ENCODE data around the gene TUSC2. TPM values are rescaled to one million over a fixed set of nuclear protein-coding genes. Genes with fewer than 3 reads are reported as not detected.
"Not testable (repeated sequence)": the region's sequence is repeated elsewhere in the genome, so short reads cannot be mapped to it uniquely, and the experiment has no call there.

Gene TUSC2
- total and polyA plus RNA-seq, 2 donors: 4.5 to 48.5 TPM

- Histone ChIP-seq H3K27ac (ENCODE audit: low read depth) (peak within 1 kb of the TSS; percentile 90), H3K4me3 (ENCODE audit: low read depth, low read length) (peak within 1 kb of the TSS; percentile 58), H3K36me3 (ENCODE audit: insufficient read depth) (no peaks in the 10 kb centered on the region), H3K4me1 (ENCODE audit: insufficient read depth) (peaks cover 3% of the 10 kb centered on the region)
- no peak for DNase-seq (ENCODE audit: extremely low spot score)
- WGBS: 32% methylated on average over 31 of the region's 31 CpGs
Observed at GRCh38 chr3:50322386-50323091, 5.5 kb downstream of the TUSC2 start, which contains the start of gene HYAL2. Gene HYAL2 (minus strand): TSS chr3:50322745. CDS start chr3:50320489, 2,256 bp downstream.

DNA sequence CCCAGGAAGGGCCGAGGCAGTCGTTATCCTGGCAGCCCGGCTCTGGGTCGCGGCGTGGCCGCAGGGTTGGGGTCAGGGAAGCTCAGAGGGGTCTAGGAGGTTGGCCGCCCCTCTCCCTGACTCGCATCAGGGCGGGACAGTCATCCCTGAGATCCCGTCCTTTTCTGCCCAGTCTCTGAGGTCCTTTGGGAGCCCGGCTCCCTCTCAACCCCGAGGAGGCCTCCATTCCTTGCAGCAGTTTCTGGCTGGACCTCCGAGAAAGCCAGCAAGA, 6.0 kb downstream of the TUSC2 start:
- Histone ChIP-seq H3K4me3 (ENCODE audit: low read depth, low read length) (peak overlapping the region; percentile 58), H3K36me3 (ENCODE audit: insufficient read depth) (no peaks in the 10 kb centered on the region), H3K4me1 (ENCODE audit: insufficient read depth) (no peaks in the 10 kb centered on the region), H3K27ac (ENCODE audit: low read depth) (peak overlapping the region; percentile 0)
- WGBS: 10% methylated on average over 14 of the region's 14 CpGs
- no peak for DNase-seq (ENCODE audit: extremely low spot score)

DNA sequence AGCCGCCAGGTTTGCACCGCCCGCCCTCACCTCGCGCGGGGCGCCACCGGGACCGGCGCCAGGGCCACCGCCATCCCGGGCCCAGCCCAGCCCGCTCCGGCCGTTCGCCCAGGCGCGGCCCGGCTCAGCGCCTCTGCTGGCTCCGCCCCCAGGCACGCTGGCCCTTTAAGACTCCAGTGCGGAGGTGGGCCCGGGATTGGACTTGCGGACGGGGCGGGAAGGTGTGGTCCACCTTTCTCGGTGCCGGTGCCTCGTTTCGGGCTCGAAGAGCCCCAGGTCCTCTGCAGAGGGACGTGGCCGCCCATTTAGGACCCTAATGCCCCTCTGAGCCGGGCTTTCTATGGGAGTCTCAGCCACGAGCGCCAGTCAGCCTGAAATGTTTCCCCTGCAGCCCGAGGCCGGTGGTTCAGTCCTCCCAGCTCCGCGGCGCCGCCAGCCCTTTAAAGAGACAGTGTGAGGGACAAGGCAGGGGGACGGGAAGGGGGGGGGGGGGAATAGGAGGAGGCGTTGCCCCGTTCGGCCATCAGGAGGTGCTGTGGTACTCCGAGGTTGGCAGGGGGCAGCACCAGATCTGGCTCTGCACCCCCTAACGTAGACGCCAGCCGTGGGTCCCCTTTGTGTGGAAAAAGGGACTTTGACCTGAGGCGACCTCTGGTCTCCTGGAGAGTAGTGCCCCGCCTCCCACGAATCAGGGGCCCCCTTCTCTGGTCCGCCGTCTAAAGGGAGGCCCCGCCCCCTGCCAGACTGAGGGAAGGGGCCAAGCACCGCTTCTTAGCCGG, 6.5 kb downstream of the TUSC2 start:
- Histone ChIP-seq H3K4me3 (ENCODE audit: low read depth, low read length) (peak overlapping the region; percentile 58), H3K27ac (ENCODE audit: low read depth) (peak overlapping the region; percentile 90), H3K4me1 (ENCODE audit: insufficient read depth) (no peaks in the 10 kb centered on the region), H3K36me3 (ENCODE audit: insufficient read depth) (no peaks in the 10 kb centered on the region)
- WGBS: 1% methylated on average over 58 of the region's 59 CpGs
- peak; percentile 80 for DNase-seq (ENCODE audit: extremely low spot score)

DNA sequence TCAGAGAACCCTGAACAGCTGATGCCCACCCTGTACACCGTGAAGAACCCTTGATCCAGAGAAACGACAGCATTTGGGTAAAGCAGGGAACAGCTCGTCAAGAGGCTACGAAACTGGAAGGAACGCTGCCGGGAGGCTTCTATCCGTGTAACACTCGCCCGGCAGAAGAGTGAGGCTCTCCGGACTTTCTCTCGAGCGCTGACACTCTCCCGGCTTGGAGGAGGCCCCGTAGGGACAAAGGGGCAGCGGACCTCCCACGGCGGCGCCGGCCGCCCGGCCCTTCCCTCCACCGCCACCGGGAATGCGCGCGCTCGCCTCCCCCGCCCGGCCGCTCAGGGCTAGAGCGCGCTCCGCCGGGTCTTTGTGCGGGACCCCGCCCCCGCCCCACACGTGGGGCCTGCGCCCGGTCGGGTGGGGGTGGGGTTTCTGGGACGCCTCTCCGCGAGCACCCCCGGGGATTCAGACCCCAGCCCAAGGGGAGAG, 7.1 kb downstream of the TUSC2 start:
- DNase-seq (ENCODE audit: extremely low spot score): no peak
- Histone ChIP-seq H3K27ac (ENCODE audit: low read depth) (peak overlapping the region; percentile 90), H3K4me1 (ENCODE audit: insufficient read depth) (no peaks in the 10 kb centered on the region), H3K4me3 (ENCODE audit: low read depth, low read length) (peak overlapping the region; percentile 58), H3K36me3 (ENCODE audit: insufficient read depth) (no peaks in the 10 kb centered on the region)
- under 1% methylated on average over 45 of the region's 45 CpGs for WGBS

DNA sequence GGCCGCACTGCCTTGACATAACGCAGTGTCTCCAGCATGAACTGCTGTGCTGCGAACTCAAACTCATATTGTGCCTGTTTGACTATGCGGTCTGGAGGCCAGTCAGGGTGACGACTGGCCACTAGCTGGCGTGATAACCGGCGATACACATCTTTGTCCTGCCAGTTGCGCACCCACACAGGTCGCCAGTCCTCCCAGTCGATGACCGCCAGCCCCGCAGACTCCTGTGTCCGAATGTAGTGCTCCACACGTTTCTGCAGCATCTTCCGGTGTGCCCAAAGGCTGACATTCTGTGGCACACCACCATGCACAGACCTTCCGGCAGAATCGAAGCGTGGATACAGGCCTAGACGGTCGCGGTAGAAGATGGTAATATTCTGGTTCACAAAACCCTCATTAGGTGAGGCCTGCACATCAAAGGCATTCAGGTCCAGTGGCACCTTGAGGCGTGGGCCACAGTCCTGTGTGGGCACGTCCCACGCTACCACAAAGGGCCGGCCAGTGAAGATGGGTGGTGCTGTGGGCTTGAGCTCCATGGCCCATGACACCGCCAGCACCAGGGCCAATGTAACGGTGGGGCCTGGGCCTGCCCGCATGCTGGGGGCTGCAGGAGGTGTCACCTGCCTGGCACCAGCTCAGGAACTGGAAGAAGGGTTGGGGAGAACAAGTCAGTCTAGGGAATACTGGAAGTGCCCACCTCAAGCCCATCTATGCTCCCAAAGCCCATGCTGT, 8.0 kb downstream of the TUSC2 start:
- no peak overlapping the region for H3K27ac ChIP-seq (ENCODE audit: low read depth)

GRCh38 chr3:50319181-50319893, 8.7 kb downstream of the TUSC2 start:
- Histone ChIP-seq H3K4me3 (ENCODE audit: low read depth, low read length) (no peak overlapping the region), H3K36me3 (ENCODE audit: insufficient read depth) (no peaks in the 10 kb centered on the region), H3K4me1 (ENCODE audit: insufficient read depth) (no peaks in the 10 kb centered on the region), H3K27ac (ENCODE audit: low read depth) (no peak overlapping the region)
- no peak for DNase-seq (ENCODE audit: extremely low spot score)
- 86% methylated on average over 16 of the region's 16 CpGs for WGBS

More for the DNA sequence above, 8.0 kb downstream of the TUSC2 start:
- Histone ChIP-seq H3K4me3 (ENCODE audit: low read depth, low read length) (peak overlapping the region; percentile 58), H3K4me1 (ENCODE audit: insufficient read depth) (no peaks in the 10 kb centered on the region), H3K36me3 (ENCODE audit: insufficient read depth) (no peaks in the 10 kb centered on the region)
- 78% methylated on average over 29 of the region's 29 CpGs for WGBS
- no peak for DNase-seq (ENCODE audit: extremely low spot score)

DNA sequence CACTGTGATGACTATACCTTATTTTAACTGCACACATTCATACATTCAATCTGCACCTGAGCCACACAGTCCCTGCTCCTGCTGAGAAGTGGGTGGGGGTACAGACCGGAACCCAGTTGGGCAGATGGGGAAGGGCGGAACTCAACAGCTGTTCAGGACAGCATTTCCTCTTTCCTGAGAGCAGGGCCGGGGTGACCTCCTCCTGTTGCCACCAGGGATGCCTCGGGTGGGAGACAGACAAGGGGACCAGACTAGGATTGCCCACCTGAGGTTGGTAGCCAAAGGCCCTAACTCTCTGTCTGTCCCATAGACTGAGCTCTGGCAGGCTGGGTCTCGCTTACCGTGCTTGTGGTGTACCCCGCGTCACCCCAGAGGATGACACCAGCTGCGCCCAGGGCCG, 9.4 kb downstream of the TUSC2 start:
- no peaks in the 10 kb centered on the region for H3K36me3 ChIP-seq (ENCODE audit: insufficient read depth)
- H3K4me1 ChIP-seq (ENCODE audit: insufficient read depth): no peaks in the 10 kb centered on the region
- WGBS: 79% methylated on average over 10 of the region's 10 CpGs

DNA sequence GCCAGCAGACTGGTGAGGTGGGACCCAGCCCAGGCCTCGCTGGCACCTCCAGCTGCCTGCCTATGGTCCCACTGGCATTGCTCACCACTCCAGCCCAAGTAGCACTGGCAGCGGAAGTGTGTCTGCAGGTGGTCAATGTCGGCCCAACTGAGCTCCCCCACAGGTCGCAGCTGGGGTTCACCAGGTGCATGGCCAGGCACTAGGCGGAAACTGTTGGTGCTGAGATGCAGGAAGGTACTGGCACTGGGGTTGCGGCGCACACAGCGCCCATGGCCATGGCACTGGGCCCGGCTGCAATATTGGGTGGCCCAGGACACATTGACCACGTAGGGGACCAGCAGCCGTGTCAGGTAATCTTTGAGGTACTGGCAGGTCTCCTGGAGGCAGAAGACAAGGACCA, 9.9 kb downstream of the TUSC2 start:
- no peak overlapping the region for H3K4me3 ChIP-seq (ENCODE audit: low read depth, low read length)
- WGBS: 88% methylated on average over 11 of the region's 11 CpGs
- H3K4me1 ChIP-seq (ENCODE audit: insufficient read depth): no peaks in the 10 kb centered on the region
- no peak for DNase-seq (ENCODE audit: extremely low spot score)
- no peak overlapping the region for H3K27ac ChIP-seq (ENCODE audit: low read depth)
- no peaks in the 10 kb centered on the region for H3K36me3 ChIP-seq (ENCODE audit: insufficient read depth)

More for the DNA sequence above, 9.4 kb downstream of the TUSC2 start:
- no peak overlapping the region for H3K27ac ChIP-seq (ENCODE audit: low read depth)
- H3K4me3 ChIP-seq (ENCODE audit: low read depth, low read length): no peak overlapping the region
- DNase-seq (ENCODE audit: extremely low spot score): no peak

DNA sequence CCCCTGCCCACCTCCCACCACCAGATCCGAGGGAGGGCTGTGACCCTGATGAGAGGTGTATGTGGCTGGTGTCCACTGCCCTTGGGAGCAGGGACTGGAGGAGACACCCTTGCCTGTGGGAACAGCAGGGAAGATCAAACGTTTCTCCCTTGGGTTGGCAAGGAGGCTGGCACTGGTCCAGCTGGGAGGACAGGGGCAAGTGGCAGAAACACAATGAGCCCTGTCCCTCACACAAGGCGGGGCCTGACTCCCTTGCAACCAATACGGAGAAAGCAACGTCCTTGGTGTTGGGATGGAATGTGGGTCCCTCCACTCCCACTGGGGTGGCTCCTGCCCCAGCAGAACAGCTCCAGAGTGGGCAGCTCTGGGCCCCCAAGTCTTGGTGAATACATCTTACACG, 10.7 kb downstream of the TUSC2 start:
- WGBS: 58% methylated on average over 6 of the region's 6 CpGs
- H3K27ac ChIP-seq (ENCODE audit: low read depth): peak overlapping the region; percentile 76
- no peak overlapping the region for H3K4me3 ChIP-seq (ENCODE audit: low read depth, low read length)
- no peaks in the 10 kb centered on the region for H3K36me3 ChIP-seq (ENCODE audit: insufficient read depth)
- H3K4me1 ChIP-seq (ENCODE audit: insufficient read depth): no peaks in the 10 kb centered on the region
- DNase-seq (ENCODE audit: extremely low spot score): no peak

- peak; percentile 62 for DNase-seq (ENCODE audit: extremely low spot score)
- H3K4me1 ChIP-seq (ENCODE audit: insufficient read depth): no peaks in the 10 kb centered on the region
- H3K4me3 ChIP-seq (ENCODE audit: low read depth, low read length): no peak overlapping the region
- WGBS: 69% methylated on average over 9 of the region's 9 CpGs
- no peaks in the 10 kb centered on the region for H3K36me3 ChIP-seq (ENCODE audit: insufficient read depth)
- H3K27ac ChIP-seq (ENCODE audit: low read depth): peak overlapping the region; percentile 76
Observed at GRCh38 chr3:50316657-50317242, 11.3 kb downstream of the TUSC2 start.

GRCh38 chr3:50314816-50315215, 13.2 kb downstream of the TUSC2 start:
- H3K27ac ChIP-seq (ENCODE audit: low read depth): no peak overlapping the region
- no peak overlapping the region for H3K4me3 ChIP-seq (ENCODE audit: low read depth, low read length)
- WGBS: 95% methylated on average over 4 of the region's 4 CpGs
- no peak for DNase-seq (ENCODE audit: extremely low spot score)
- no peaks in the 10 kb centered on the region for H3K4me1 ChIP-seq (ENCODE audit: insufficient read depth)
- no peaks in the 10 kb centered on the region for H3K36me3 ChIP-seq (ENCODE audit: insufficient read depth)

- Histone ChIP-seq H3K4me3 (ENCODE audit: low read depth, low read length) (no peak overlapping the region), H3K4me1 (ENCODE audit: insufficient read depth) (no peaks in the 10 kb centered on the region), H3K36me3 (ENCODE audit: insufficient read depth) (no peaks in the 10 kb centered on the region), H3K27ac (ENCODE audit: low read depth) (peak overlapping the region; percentile 18)
- no peak for DNase-seq (ENCODE audit: extremely low spot score)
- WGBS: 81% methylated on average over 3 of the region's 3 CpGs
Observed at GRCh38 chr3:50314342-50314741, 13.7 kb downstream of the TUSC2 start.

DNA sequence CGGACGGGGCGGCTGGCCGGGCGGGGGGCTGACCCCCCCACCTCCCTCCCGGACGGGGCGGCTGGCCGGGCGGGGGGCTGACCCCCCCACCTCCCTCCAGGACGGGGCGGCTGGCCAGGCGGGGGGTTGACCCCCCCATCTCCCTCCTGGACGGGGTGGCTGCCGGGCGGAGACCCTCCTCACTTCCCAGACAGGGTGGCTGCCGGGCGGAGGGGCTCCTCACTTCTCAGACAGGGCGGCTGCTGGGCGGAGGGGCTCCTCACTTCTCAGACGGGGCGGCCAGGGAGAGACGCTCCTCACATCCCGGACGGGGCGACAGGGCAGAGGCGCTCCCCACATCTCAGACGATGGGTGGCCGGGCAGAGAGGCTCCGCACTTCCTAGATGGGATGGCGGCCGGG, 16.0 kb downstream of the TUSC2 start:
- DNase-seq (ENCODE audit: extremely low spot score); H3K4me1 ChIP-seq (ENCODE audit: insufficient read depth); H3K4me3 ChIP-seq (ENCODE audit: low read depth, low read length); H3K27ac ChIP-seq (ENCODE audit: low read depth); H3K36me3 ChIP-seq (ENCODE audit: insufficient read depth): not testable (repeated sequence)
- WGBS: 91% methylated on average over 32 of the region's 32 CpGs

All from urinary bladder (tissue), 4 donors.